Sigmoid colon (tissue), 4 donors: ENCODE measurements around the gene ATF7IP.

Experiments
- CTCF ChIP-seq, 4 experiments: fragments of 450-650 bp in 3 of 4; fragments of 200-600 bp in 1 of 4; IDR thresholded peaks; one replicate each; pipeline ENCODE4 v1.5.1; 2016 to 2019; ENCODE audit warnings: antibody characterized with exemption in 4 of 4, mild to moderate bottlenecking in 3 of 4, moderate library complexity in 2 of 4
- EP300 ChIP-seq, 4 donors: sonication (generic); formaldehyde crosslinking; IDR thresholded peaks; one replicate each; pipeline ENCODE4 v1.6.1; 2017; ENCODE audit warnings: antibody characterized with exemption in 4 of 4
- POLR2A ChIP-seq, 2 donors: fragments of 450-650 bp; IDR thresholded peaks; one replicate each; pipeline ENCODE4 v1.6.1; 2016; ENCODE audit warnings: antibody characterized with exemption in 2 of 2, mild to moderate bottlenecking in 2 of 2, moderate library complexity in 2 of 2
- POLR2AphosphoS5 ChIP-seq, 4 donors: sonication (generic); formaldehyde crosslinking; IDR thresholded peaks; one replicate each; pipeline ENCODE4 v1.6.1; 2017; ENCODE audit warnings: antibody characterized with exemption in 4 of 4

- TF ChIP-seq CTCF (IDR thresholded peaks at IDR 0.05) (no peak), POLR2A (IDR thresholded peaks at IDR 0.05) (no peak), POLR2AphosphoS5 (IDR thresholded peaks at IDR 0.05) (no peak), EP300 (IDR thresholded peaks at IDR 0.05) (no peak)
These were observed 160.5 kb downstream of the ATF7IP start for GRCh38 chr12:14525964-14526363.
